A204.1 (cell line): ENCODE data around the gene RANGAP1.
A peak's percentile ranks its signal among the peaks of the same experiment; 100 is the strongest.

Experiments
- FAIRE-seq: peaks from 2 replicates; lab custom pipeline; 2012; peaks lifted over from hg19 to GRCh38; lab: Jason Lieb, UNC

The RANGAP1 gene, protein sequence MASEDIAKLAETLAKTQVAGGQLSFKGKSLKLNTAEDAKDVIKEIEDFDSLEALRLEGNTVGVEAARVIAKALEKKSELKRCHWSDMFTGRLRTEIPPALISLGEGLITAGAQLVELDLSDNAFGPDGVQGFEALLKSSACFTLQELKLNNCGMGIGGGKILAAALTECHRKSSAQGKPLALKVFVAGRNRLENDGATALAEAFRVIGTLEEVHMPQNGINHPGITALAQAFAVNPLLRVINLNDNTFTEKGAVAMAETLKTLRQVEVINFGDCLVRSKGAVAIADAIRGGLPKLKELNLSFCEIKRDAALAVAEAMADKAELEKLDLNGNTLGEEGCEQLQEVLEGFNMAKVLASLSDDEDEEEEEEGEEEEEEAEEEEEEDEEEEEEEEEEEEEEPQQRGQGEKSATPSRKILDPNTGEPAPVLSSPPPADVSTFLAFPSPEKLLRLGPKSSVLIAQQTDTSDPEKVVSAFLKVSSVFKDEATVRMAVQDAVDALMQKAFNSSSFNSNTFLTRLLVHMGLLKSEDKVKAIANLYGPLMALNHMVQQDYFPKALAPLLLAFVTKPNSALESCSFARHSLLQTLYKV

DNA sequence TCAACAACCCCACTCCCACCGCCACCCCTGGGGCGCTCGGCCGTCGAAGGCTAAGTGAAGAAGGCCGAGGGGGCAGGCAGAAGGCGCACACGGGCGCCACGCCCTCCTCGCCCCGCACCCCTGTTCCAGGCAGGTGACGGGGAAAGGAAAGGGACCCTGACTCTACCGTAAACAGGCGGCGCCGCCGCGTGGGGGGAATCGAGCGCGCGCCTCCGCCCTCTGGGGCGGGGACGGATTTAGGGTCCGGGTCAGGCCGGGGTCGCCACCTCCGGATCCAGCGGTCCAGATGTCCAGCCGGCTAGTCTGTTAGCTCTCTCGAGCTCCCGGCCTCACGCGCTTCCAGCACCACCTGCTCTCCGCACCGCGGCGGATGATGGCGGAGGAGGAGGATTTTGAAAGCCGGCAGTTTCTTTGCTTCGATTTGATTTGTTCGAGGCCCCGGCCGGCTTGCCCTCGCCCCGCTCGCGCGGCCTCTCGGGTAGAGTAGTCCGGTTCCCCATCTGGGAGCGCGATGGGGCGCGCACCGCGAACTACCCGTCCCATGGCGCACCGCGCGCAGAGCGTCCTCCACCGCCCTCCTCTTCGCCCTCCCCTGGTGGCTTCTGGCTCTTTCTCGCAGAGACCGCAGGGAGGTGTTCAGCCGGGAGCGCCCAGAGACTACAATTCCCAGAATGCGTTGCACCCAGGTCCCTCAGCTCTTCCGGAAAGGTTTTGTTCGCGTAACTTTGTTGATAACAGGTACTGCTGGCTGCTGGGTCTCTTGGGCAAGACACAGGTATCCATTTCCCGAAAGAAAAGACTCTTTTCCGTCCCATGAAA is at the start of gene RANGAP1:
RANGAP1 (minus strand) TSS at position 368 of the 819 bp plus-strand sequence. CDS start 5,143 bp downstream, outside the sequence.
- peak; percentile 98 for FAIRE-seq

DNA sequence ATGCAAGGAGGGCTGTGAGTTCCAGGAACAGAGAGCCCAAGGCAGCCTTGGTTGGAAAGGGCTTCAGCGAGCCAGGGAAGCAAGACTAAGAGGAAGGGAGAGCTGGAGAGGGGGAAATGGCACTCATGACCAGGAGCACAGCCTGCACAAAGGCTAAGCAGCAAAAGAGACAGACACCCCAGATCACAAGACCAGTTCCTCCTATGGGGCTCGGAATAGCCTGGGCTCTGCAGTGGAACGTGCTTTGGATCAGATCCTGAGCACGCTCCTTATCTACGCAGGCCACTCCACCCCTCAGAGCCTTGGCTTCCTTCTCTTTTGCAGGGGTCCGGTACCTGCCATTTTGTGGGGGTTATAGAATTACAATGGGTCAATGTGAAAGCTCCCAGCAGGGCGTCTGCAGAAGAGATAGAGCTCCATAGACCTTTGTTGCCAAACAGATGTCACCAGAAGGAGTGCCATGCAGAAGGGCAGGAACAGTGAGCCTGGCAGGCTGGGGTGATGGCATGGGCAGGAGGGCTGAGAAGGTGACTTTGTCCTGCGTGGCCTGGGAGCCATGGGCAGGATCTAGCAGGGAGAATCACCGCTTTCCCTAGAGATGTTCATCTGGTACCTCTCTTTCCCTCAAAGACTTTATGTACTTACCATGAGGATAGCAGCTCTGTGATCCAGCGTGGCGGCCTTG is 49.1 kb upstream of the RANGAP1 start:
- FAIRE-seq = no peak

DNA sequence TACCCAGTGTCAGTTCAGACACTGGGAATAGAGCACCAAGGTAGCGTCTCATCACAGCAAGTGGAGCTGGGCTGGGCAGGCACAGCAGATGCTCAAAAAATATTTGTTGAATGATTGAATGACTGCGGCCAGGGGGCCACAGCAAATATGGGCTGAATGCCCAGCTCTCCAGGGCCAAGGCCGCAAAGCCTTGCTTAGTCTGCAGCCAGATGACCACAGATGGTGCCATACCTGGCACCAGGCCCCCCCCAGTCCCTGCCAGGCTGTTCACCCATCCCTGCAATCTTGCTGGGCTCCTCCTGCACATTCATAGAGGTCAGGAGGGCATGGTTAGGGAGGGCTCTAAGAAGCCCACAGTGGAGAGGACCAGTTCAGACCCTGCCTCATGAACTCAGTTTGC is 48.2 kb upstream of the RANGAP1 start:
- FAIRE-seq = no peak

DNA sequence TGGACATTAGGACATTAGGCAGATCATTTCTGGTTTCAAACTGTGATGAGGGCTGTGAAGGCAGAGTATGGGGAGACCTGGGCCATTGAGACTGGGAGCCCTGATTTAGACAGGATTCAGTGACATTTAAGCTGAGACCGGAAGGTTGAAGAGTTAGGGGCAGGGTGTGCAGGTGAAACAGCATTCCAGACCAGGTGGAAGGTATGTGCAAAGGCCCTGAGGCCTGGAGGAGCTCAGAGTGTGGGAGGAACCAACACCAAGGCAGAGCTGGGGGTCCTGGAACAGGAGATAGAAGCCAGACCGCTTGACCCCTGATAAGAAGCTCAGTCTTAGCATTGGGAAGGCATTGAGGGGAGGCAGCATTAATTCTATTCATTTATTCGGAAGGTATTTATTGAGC is 47.8 kb upstream of the RANGAP1 start:
- FAIRE-seq = no peak

DNA sequence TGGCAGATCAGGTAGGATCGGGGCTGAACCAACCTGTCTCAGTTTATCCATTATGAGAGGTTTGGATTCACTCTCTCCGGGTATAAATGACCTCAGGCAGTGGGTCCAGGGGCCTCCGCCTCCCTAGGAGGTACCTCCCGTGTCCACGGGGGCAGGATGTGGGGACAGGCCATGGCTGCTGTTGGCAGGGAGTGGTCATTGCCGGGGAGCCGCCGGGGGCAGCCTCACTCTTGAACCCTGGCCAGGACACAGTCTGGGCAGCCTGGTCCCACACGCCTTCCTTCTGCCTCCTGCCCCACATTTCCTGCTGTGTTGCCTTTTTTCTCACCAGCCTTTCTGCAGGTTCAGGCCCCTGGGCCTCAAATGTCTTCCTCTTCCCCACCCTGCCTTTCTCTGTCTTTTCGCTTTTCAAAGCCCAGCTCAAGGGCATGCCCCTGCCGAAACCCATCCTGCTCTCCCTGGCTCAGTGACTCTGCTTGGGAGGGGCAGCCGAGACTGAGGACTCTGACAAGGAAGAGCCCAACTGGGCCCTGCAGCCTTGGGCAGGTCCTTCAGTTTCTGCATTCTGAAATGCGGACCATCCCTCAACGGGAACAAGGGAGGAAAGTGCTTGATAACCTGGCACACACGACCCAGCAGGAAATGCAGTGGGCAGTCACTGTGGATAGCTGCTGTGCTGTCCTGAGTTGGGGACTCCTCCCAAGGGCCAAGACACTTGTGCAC is 46.4 kb upstream of the RANGAP1 start:
- no peak for FAIRE-seq

DNA sequence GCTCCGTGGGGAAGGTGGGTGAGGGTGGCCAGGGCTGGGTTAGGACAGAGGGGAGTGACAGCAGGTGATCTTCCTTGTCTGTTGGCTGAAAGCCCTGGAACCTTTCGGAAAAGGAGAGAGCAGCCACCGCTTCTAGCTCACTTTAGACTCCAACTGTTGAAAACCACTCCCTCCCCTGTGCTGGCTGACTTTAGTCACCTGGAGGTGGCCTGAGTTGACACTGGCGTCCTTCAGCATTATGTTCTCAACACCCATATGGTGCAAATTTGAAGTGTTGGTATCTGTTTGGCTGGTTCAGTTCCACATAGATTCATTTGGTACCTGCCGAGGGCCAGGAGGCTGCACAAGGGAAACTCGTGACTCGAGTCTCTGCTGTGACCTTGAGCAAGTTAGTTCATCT is 44.2 kb upstream of the RANGAP1 start:
- FAIRE-seq = no peak

DNA sequence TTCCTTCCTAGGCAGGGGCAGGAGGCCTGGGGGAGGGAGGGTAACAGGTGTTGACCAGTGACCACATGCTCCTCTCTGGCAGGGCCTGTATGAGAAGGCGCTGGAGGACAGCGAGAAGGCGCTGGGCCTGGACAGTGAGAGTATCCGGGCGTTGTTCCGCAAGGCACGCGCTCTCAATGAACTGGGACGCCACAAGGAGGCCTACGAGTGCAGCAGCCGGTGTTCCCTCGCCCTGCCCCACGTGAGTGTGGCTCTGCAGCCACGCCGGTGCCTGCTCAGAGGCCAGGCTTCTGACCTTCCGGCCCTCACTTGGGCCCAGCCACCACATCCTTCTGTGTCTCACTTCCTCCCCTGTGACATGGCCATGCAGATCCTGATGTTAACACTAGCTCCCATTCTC is 41.1 kb upstream of the RANGAP1 start:
- FAIRE-seq = no peak

DNA sequence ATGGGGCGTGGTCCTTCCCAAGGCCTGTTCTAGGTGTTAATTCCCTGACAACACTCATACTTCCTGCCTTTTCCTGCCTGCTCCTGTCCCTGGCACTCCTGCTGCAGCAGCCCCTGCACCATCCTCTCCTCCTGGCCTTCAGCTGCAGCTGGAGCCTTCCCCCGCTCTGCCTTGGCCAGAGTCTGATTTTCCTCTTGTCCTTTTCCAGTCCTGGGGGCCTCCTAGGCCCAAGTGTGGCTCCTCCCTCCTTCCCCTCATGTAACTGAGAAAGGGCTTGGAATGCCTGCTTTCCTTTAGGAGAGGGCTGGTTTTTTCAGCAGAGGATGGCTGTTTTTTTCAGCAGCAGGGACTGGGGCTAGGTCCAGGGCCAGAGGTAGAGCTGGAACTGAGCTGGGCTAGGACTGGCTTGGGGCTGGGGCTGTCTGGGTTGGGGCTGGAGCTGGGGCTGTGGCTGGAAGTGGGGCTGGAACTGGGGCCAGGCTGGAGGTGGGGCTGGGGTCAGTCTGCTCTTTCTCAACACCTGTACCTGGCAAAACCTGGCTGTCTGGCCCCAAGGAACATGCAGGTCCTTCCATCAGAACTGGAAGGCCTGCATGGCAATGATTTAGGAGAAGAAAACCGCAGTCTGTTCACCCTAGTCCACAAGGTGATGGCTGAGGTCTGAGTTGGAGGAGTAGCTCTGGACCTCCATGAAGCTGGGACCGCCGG is 39.0 kb upstream of the RANGAP1 start:
- FAIRE-seq = no peak

DNA sequence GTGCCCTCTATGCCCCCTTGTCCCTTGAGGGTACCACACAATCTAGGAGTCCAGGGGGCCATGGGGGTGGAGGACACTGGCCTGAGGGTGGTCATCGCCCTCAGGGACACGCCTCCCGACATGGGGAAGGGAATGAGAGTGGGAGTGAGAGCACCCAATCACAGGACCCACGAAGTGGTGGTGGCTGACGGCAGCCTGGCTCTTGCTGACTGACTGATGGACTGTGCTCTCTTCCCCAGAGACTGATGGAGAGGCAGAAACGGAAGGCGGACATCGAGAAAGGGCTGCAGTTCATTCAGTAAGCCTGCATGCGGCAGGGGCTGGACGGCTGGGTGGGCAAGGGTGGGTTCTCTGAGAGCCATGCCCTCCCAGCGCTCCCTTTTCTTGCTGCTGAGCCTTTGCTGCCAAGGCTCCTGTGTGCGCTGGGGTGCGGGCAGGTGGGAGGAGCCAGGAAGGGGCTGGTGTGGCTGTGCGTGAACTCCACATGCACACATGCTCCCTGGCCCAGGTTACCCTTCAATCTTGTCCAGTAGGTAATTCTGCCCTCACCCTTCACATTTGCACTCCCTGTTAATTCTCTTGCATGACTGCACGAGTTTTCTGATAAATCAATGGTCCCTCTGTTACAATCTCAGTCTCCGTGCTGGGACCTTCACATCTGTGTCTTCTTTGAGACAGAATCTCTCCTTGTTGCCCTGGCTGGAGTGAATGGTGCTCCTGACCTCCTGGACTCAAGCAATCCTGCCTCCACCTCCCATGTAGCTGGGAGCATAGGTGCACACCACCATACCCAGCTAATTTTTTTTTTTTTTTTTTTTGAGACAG is 34.6 kb upstream of the RANGAP1 start:
- no peak for FAIRE-seq

DNA sequence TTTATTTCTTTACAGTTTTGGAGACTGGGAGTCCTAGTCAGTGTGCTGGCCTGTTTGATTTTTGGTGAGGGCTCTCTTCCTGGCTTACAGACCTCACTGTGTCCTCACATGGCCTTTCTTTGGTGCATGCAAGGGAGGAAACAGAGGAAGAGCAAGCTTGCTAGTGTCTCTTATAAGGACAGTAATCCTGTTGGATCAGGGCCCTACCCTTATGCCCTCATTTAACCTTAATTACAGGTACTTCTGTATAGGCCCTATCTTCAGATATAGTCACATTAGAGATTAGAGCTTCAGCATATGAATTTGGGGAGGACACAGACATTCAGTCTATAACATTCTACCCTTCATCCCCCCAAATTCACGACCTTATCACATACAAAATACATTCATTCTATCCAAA is 29.6 kb upstream of the RANGAP1 start:
- no peak for FAIRE-seq

DNA sequence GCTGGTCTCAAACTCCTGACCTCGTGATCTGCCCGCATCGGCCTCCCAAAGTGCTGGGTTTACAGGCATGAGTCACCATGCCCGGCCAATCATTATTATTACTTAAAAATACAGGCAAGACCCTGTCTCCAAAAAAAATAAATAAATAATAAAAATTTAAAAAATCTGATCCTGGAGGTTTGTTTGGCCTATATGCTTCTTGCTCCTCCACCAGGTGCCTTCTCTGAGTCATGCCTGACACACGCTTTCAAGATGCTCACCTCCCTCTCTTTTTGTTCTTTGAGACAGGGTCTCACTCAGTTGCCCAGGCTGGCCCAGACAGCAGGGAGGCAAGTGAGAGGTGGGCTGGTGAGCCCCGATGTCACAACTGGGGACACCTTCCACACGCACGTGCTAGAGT is 28.8 kb upstream of the RANGAP1 start:
- FAIRE-seq = no peak

DNA sequence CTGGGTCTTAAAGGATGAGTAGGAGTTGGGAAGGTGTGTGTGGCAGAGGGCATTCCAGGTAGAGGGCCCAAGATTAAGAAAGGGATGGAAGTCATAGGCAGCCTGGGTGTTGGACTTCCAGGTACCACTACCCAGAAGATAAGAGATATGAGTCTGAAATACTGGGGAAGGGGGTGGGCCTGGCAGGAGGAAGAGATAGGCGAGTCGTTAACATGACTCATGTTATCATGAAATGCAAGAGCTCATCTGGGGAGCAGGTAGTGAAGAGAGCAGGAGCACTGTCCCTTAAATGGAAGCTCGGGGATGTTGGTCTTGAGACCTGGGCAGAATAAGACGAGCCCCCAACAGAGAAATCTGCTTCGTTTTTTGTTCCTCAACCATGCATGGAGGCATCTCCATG is 25.5 kb upstream of the RANGAP1 start:
- no peak for FAIRE-seq

DNA sequence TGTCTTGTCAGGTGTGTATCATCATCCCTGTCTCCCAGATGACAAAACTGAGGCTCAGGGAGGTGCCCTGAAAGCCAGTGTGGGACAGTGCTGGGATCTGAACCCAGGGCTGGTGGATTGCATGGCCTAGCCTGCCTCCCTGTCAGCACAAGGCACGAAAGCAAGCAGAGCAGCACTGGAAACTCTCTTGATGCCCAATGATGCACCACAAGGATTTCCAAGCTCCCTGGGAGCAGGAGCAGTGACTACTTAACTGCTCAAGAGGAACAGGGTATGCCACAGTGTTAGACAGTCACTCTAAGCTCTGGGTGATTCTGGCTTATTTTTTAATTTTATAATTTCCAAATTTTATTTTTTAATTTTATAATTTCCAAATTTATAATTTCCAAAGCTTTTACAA is 24.3 kb upstream of the RANGAP1 start:
- FAIRE-seq = no peak

DNA sequence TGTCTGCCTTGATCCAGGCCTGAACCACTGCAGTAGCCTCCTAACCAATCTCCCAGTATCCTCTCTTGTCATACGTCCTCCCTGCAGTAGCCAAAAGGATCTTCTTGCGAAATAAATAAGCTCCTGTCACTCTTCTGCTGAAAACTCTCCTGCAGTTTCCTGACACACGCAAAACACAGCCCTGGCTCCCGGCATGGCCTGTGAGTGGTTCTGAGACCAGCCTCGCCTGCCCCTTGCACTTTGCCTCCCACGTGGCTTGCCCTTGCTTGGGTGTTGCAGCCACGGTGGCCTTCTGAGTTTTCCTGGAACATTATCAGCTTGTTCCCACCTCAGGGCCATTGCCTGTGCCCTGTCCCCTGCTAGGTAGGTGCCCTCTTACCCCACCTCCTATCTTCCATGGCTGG is 22.6 kb upstream of the RANGAP1 start:
- no peak for FAIRE-seq

DNA sequence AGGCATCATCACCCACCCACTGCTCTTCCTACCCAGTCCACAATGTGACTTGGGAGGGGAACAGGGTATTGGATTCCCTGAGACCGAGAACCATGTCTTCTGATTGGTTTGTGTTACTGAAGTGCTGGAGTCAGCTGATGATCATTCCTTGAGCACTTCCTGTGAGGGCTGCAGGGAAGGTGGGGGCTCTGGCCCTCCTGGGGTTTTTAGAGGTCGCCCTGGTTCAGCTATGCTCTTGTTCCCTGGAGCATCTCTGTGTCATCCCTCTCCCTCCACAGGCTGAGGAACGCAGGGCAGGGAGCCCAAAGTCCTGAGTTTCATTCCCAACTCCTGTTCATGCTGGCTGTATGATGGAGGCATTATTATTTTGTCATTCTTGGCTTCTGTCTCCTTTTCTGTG is 22.1 kb upstream of the RANGAP1 start:
- no peak for FAIRE-seq

DNA sequence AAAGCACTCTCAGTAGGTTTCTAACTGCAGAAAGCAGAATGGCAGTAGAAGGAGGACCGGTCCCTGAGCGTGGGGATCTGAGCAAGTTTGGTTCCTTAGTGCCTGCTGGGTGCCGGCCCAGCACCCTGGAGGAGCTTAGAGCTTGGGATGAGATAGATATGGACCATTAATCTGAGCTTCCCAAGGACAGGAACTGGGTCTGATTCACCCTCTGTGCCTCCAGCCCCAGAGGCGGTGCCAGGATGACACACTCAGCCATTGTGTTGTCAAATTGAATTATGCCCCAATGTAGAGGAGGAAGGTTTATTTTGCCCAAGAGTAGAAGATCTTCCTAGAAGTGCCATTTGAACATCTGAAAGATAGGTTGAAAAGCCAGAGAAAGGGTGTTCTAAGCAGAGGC is 19.7 kb upstream of the RANGAP1 start:
- FAIRE-seq = no peak

DNA sequence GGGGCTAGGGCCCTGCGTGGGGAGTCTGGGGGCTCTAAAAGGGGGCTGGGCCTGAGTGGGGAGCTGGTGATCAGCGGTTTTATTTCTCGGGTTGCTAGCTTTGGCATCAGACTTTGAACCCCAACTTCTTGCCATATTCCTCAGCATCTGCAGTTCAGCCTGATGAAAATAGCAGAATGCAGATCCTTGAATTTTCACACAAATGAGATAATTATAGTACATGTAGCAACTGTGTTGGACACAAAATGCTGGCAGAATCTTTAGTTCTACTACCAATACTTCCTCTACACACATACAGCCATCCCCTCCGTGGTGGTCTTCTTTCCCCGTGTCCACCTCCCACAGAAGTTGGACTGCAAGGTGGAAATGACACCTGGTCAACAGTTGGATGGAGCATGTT is 16.8 kb upstream of the RANGAP1 start:
- FAIRE-seq = no peak

DNA sequence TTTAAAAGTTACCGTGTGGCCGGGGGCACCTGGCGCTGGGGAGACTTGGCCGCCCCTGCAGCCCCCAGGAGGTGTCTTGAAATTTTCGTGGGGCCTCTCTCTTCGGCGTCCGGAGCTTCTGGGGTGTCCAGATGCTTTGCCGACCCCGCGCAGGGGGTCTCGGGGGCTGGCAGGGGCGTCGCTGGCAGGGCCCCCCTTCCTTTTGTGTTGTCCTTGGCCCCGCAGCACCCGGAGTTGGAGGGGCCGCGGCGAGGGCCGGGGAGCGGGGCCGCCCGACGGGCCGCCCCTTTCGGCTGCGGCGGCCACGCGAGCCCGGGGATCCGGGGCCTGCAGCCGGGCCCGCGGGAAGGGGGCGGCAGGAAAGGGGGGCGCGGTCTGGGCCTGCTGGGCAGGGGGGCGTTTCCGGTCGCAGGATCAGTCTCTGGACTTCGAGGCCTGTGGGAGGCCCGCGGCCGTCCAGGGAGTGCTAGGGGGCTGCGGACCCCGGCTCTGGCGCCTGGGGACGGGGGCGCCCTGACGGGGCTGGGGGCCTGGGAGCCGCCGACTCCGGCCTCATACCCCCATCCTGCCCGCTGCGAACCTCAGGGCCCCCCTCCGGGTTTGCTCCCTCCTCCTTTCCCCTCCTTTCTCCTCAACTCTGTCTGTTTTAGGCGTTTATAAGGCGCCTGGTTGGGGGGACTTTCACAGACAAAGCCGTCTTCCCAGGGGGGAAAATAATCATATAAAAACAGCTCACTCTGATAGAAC is 16.2 kb upstream of the RANGAP1 start:
- no peak for FAIRE-seq
